DLD1 (cell line): ENCODE data around the gene N4BP2L1.

Source experiments
- in situ Hi-C: cut with HindIII; loops from 2 replicates; pipeline ENCODE4 v1.10.0; 2017; ENCODE audit warnings: low sequenced_read_pairs

Gene N4BP2L1

DNA sequence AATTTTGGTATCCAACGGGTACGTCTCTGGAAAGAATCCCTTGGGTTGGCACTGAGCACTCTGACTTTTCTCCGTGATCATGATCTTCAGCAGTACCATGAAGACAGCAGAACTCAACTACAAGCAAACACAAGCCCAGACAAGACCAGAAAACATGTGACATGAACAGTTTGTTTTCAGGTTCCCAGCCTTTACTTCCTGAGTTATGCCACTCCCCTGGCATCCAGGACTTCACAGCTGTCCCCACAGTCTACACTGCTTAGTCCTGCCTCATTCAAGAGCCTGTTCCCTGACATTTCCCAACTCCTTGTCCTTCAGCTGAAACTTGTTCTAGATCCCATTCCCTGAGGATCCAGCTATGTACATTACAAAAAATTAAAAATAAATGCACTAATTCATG lies 4.9 kb upstream of the N4BP2L1 start:
- in situ Hi-C loops: no loop called here

- in situ Hi-C loops: no loop called here
Observed at GRCh38 chr13:32431361-32431760, 3.4 kb upstream of the N4BP2L1 start.

GRCh38 chr13:32430018-32430747 lies 2.3 kb upstream of the N4BP2L1 start:
- in situ Hi-C loops: no loop called here

GRCh38 chr13:32429433-32429909 lies 1.5 kb upstream of the N4BP2L1 start:
- in situ Hi-C loops: no loop called here

DNA sequence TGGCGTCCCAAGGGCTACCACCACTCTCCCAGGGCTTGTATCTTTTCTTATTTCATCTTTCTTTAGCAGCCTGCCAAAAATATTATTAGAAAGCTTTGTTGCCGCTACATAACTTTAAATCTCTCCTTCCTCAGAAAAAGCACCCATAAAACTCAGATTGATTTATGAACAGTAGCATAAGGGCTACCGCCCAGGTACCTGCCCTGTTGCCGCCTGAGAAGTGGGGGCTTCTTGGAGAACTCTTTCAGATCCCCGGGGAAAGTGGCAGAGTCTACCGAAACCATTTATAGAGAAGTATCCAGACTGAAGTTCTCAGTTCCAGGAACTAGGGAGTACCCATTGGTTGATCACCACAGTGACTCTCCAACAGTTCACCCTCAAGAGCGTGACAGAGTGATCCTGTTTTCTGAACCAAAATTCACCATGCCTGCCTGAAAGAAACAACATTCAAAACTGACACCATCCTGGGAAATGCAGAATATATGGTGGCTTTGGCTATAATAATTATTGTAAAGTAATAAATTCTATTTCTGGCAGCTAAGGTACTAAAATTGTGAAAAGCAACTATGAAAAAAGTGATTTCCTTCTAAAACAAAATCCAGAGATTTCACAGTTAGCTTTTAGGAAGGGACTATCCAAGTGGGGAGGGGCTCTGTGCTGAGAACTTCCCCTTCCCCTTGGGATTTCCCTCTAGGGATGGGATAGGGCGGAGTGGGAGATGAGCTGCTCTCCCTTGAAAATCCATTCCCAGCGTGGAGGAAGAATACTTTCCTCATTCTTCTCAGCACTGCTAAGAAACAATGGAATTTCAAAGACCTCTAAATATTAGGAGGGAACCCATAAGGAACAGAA lies 877 bp upstream of the N4BP2L1 start:
- in situ Hi-C loops: no loop called here

- in situ Hi-C loops: no loop called here
Observed at GRCh38 chr13:32426990-32427851, 709 bp downstream of the N4BP2L1 start.

DNA sequence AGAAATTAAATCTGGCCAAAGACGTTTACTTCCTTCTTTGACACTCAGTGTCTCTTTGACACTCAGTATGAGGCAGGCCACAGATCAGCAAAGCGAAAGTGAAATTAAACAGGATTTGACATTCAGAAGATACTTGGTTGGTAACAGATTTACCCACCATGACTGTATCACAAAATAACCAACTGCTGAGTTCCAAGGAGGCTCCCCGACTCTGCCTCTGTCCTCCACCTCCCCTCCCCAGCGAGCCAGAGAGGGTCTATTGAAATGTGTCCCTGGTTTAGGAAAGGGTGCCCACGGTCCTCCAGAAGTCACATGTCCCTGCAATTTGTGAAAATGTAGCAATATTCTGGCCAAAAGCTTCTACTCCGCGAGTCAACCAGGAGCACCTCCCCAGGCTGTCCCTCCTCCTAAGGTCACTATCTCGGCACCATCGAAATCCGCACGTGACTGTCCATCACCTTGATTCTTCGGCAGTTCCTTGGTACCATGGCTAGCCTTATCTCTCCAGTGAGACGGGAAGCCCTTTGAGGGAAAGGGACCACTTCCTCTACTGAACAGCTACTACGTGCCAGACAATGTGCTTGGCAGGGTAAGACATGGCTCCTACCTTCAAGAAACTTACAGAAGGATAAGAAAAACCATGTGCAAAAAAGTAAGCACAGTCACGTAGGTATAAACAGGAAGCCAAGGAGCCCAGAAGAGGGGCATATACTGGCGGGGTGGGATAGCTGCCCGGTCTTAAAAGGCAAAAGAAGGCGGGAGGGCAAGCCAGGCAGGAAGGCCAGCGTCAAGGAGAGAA lies 1.5 kb downstream of the N4BP2L1 start:
- in situ Hi-C loops: no loop called here

GRCh38 chr13:32425158-32425557 lies 2.8 kb downstream of the N4BP2L1 start:
- in situ Hi-C loops: no loop called here

DNA sequence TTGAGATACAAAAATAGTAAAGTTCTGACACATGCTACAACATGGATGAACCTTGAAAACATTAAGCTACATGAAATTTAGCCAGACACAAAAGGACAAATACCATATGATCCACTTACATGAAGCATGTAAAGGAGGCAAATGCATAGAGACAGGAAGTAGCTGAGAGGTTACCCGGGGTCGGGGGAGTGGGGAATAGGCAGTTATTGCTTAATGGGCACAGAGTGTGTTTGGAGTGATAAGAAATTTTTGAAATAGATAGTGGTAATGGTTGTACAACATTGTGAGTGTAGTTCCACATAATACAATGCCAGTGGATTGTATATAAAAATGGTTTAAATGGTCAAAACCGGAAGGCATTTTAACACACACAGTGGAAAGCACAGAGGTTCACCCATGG lies 4.3 kb downstream of the N4BP2L1 start:
- in situ Hi-C loops: no loop called here

DNA sequence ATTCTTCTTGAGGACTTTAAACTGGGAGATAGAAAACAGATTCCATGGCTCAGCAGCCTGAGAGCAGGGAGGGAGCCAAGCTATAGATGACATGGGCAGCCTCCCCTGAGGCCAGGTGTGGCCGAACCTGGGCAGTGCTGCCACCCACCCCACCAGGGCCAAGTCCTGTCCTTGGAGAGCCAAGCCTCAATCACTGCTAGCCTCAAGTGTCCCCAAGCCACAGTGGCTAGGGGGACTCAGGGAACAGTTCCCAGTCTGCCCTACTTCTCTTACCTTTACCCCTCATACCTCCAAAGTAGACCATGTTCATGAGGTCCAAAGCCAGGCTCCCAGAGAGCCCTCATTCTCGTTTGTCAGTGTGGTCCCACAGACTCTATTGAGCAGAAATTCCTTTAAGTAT lies 8.1 kb downstream of the N4BP2L1 start:
- in situ Hi-C loops: no loop called here

- in situ Hi-C loops: no loop called here
Observed at GRCh38 chr13:32417995-32418394, 9.9 kb downstream of the N4BP2L1 start.

DNA sequence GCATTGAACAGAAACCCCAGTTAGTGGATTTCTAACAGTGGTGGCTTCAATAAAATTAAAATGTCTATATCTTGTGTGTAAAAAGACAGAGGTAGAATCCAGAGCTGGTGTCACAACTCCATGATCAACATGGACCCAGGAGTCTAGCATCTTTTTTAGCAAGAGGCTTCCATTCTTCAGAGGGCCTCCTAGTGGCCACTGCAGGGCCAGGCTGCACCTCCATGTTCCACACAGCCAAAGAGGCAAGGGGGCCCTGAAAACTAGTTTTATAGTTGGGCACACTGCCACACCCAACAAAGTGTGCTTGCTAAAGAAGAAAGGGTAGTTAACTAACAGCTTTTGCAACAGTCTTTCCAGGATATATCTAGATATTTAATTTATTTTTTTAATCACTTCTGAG lies 12.9 kb downstream of the N4BP2L1 start:
- in situ Hi-C loops: no loop called here

GRCh38 chr13:32414580-32414979 lies 13.3 kb downstream of the N4BP2L1 start:
- in situ Hi-C loops: no loop called here

DNA sequence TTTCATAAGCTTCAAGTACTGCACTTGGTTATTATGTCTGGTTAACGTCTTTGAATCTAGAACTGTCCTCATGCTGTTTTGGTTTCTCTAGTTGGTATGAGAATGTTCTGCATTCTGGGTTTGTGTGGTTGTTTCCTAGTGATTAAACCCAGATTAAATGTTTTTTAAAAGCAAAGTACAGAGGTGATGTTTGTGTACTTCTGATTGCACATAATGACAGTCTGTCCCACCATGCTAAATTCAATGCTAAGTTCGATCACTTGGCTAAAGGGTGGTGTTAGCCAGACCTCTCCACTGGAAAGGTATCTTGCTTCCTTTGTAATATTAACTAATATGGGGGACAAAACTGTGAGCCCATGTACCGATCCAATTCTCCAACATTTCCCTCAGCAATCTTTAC lies 14.6 kb downstream of the N4BP2L1 start:
- in situ Hi-C loops: no loop called here

DNA sequence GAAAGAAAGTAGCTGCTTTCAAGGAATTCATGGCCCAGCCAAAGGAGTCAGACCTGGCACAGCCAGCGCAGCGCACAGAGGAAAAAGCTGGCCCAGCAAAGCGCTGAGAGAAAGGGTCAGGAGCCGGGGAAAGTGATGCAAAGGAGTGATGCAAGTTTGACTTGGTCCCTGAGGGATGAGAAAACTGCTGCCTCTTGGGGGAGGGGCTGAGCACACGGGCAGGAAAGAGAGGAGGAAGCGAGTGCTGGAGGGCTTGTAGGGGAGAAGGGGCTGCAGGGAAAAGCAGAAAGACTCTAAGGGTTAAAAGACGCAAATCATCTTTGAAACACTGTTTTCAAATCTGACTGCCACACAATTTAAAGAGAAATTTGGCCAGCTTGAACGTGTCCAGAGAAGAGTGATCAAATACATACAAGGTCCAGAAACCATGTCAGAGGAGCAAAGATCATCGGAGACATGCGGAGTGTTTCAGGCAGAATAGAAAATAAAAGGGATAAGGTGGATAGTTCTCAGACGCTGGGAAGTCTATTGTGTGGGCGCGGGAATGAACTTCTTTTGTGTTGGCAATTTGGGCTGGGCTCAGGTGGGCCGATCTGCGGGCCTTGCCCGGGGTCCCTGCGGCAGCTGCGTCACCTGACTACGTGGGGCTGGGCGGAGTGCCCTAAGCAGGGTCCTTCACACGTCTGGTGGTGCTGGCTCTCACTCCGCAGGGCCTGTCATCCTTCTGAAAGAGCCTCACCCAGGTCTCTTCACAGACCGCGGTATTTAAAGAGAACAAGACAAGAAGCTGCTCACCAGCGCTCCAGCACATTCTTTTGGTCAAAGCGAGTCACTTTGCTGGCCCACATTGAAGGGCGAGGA lies 18.1 kb downstream of the N4BP2L1 start:
- in situ Hi-C loops: no loop called here

DNA sequence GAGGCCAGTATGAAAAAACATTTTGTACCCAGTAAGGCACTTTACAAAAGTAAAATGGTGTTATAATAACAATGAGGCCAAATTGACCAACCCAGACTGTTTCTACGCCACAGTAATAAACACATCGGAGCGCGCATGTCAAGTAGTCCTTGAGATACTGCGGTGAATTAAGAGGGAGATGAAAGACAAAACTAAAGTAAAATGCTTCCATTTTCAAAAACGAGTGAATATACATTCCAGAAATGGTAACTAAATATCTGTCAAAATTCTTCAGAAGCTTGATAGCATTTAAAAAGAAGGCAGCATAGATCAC lies 19.0 kb downstream of the N4BP2L1 start:
- in situ Hi-C loops: no loop called here

DNA sequence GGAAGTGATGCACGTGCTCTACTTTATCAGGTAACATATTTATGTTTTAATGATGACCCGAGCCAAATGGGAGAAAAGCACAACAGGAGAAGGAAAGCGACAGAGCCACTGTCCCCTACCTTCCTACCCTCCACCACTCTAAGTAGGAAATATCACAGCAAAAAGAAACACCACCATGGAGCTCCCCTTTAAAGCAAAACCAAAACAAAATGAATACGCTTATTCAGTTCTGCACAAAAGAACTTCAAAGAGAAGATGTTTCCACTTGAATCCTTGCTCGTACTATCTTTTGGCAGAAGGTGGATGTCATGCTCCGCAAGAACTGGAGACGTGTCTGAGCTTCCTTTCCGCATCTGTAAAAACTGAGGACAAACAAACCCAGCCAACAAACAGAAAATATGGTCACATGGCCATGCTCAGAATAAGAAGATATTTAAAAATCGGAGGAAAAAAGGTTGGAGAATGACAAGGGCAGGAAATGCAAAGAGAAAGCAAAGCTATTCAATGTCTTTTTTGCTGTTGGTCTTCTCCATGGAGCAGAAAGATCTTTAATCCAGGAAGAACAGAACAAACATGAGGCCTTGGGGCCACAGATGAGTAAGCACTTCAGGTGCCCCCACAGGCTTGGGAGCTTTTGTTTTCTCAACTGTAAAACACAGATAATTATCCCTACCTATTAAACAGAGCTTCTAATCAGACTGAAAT lies 19.5 kb downstream of the N4BP2L1 start:
- in situ Hi-C loops: no loop called here

DNA sequence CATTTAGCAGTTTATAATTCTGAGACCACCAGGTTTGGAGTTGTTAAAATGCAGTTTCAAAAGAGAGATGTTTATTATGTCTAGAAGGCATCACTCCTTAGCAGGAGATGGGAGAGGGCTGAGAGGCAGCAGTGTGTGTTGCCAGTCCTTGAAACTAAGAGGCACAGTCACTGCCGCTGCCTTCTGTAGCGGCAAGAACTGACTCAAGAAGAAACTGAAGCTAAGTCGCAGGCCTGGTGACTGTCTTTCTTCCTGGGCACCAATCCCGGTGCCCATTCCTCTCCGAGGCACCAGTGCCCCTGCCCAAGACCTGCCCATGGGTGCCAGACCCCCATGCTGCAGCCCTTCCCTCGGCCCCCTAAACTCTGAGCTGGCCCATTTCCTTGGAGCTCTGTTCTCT lies 20.1 kb downstream of the N4BP2L1 start:
- in situ Hi-C loops: no loop called here

DNA sequence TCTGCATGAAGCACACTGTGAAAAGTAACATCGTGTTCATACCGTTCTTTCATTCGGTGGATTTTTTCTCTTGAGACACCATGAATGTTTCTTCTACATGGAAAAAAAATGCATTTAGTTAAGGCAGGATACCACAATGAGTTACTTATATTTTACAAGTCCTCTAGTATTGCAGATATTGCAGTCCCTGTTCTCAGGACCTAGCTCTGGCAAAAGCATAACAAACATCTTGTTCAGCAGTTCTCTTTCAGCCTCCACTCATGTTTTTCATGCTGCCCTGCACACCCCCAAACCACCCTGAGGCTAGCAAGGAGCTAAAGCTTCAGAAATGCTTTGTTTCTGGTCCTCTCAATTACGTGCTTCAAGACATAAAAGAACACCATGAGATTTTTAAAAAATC lies 24.8 kb downstream of the N4BP2L1 start:
- in situ Hi-C loops: no loop called here
